MM.1S (cell line): ENCODE results near the gene LPIN1.

Source experiments
- DNase-seq: peaks from one replicate; pipeline ENCODE4 v3.0.0-alpha.2; 2015
- H2AFZ ChIP-seq: fragments of 300-600 bp; sonication (generic); 2 replicates; pipeline ENCODE4 v1.6.0; 2016; ENCODE audit warnings: antibody characterized with exemption, low read length
- H3F3A ChIP-seq: fragments of 300-600 bp; sonication (generic); 2 replicates; pipeline ENCODE4 v1.6.1; 2016; ENCODE audit warnings: mild to moderate bottlenecking, antibody characterized with exemption, low read length, moderate library complexity, mixed read lengths; ENCODE audit not compliant: insufficient read depth
- H3K27ac ChIP-seq: fragments of 300-600 bp; sonication (generic); 2 replicates; pipeline ENCODE4 v1.5.1; 2016; ENCODE audit warnings: mild to moderate bottlenecking, low read length
- H3K27me3 ChIP-seq: fragments of 300-600 bp; sonication (generic); replicated peaks from 2 replicates; pipeline ENCODE4 v1.6.0; 2016; ENCODE audit warnings: low read length; ENCODE audit not compliant: insufficient read depth
- H3K36me3 ChIP-seq: fragments of 300-600 bp; sonication (generic); replicated peaks from 2 replicates; pipeline ENCODE4 v1.6.1; 2016; ENCODE audit warnings: mild to moderate bottlenecking, low read length, mixed read lengths; ENCODE audit not compliant: insufficient read depth
- H3K4me1 ChIP-seq: fragments of 300-600 bp; sonication (generic); 2 replicates; pipeline ENCODE4 v1.6.1; 2016; ENCODE audit warnings: low read length, mixed read lengths
- H3K4me2 ChIP-seq: fragments of 300-600 bp; sonication (generic); 2 replicates; pipeline ENCODE4 v1.6.0; 2016; ENCODE audit warnings: low read depth, low read length
- H3K4me3 ChIP-seq: fragments of 300-600 bp; sonication (generic); 2 replicates; pipeline ENCODE4 v1.5.1; 2016; ENCODE audit warnings: low read length, mixed read lengths
- H3K79me2 ChIP-seq: fragments of 300-600 bp; sonication (generic); 2 replicates; pipeline ENCODE4 v1.6.1; 2016; ENCODE audit warnings: mixed run types, low read length, mixed read lengths
- H3K9ac ChIP-seq: fragments of 300-600 bp; sonication (generic); 2 replicates; pipeline ENCODE4 v1.6.1; 2016; ENCODE audit warnings: low read length, mixed read lengths
- H3K9me2 ChIP-seq: fragments of 300-600 bp; sonication (generic); replicated peaks from 2 replicates; pipeline ENCODE4 v1.6.1; 2016; ENCODE audit warnings: mild to moderate bottlenecking, low read length, mixed read lengths; ENCODE audit not compliant: insufficient read depth
- H3K9me3 ChIP-seq: fragments of 300-600 bp; sonication (generic); replicated peaks from 2 replicates; pipeline ENCODE4 v1.6.1; 2016; ENCODE audit warnings: mild to moderate bottlenecking, low read length, mixed read lengths; ENCODE audit not compliant: insufficient read depth
- H4K20me1 ChIP-seq: fragments of 300-600 bp; sonication (generic); 2 replicates; pipeline ENCODE4 v1.6.1; 2016; ENCODE audit warnings: mild to moderate bottlenecking, low read length, moderate library complexity, mixed read lengths; ENCODE audit not compliant: insufficient read depth
- EZH2 ChIP-seq: fragments of 300-600 bp; sonication (generic); optimal IDR thresholded peaks from 2 replicates; pipeline ENCODE3; 2017; ENCODE audit warnings: low read depth, mild to moderate bottlenecking, antibody characterized with exemption, low read length, mixed read lengths
- EZH2phosphoT487 ChIP-seq: fragments of 300-600 bp; sonication (generic); IDR thresholded peaks from 2 replicates; pipeline ENCODE4 v1.6.1; 2018; ENCODE audit warnings: antibody characterized with exemption, low read length
- TF ChIP-seq, protein P1 (sequence below): fragments of 300-600 bp; sonication (generic); IDR thresholded peaks from 2 replicates; pipeline ENCODE4 v1.5.1; 2016; ENCODE audit warnings: antibody characterized with exemption, low read length, mixed read lengths

Gene LPIN1

GRCh38 chr2:11746376-11746806, at the start of gene LPIN1:
LPIN1 (plus strand) TSS chr2:11746632; CDS start chr2:11765542, 18,910 bp downstream.
- no peaks in the 10 kb centered on the region for H3K9me3 ChIP-seq
- TF ChIP-seq, protein P1, sequence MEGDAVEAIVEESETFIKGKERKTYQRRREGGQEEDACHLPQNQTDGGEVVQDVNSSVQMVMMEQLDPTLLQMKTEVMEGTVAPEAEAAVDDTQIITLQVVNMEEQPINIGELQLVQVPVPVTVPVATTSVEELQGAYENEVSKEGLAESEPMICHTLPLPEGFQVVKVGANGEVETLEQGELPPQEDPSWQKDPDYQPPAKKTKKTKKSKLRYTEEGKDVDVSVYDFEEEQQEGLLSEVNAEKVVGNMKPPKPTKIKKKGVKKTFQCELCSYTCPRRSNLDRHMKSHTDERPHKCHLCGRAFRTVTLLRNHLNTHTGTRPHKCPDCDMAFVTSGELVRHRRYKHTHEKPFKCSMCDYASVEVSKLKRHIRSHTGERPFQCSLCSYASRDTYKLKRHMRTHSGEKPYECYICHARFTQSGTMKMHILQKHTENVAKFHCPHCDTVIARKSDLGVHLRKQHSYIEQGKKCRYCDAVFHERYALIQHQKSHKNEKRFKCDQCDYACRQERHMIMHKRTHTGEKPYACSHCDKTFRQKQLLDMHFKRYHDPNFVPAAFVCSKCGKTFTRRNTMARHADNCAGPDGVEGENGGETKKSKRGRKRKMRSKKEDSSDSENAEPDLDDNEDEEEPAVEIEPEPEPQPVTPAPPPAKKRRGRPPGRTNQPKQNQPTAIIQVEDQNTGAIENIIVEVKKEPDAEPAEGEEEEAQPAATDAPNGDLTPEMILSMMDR, result no peak
- TF ChIP-seq EZH2, result no peak
- no peak for TF ChIP-seq EZH2phosphoT487
- no peaks in the 10 kb centered on the region for H3K9me2 ChIP-seq
- H3K36me3 ChIP-seq, result no peaks in the 10 kb centered on the region
- peak; percentile 88 for DNase-seq
- H2AFZ ChIP-seq, result peak within 1 kb of the TSS; percentile 44; the same call in 1 of the 2 replicates
- peak within 1 kb of the TSS; percentile 98 for H3K27ac ChIP-seq
- H3F3A ChIP-seq, result peaks cover 77% of the 10 kb centered on the region
- peak within 1 kb of the TSS; percentile 83 for H3K4me2 ChIP-seq
- H3K79me2 ChIP-seq, result peaks cover 62% of the 10 kb centered on the region
- peak within 1 kb of the TSS; percentile 94 for H3K9ac ChIP-seq
- H3K4me3 ChIP-seq, result peak within 1 kb of the TSS; percentile 92
- no peaks in the 10 kb centered on the region for H3K27me3 ChIP-seq
- H4K20me1 ChIP-seq, result no peaks in the 10 kb centered on the region
- H3K4me1 ChIP-seq, result peaks cover 50% of the 10 kb centered on the region

GRCh38 chr2:11696736-11697102, 49.7 kb upstream of the LPIN1 start:
- Histone ChIP-seq H3K9ac (no peak overlapping the region), H3K27me3 (no peaks in the 10 kb centered on the region), H2AFZ (no peak overlapping the region), H3K27ac (no peak overlapping the region), H3K4me1 (no peaks in the 10 kb centered on the region), H3K9me2 (no peaks in the 10 kb centered on the region), H3K36me3 (no peaks in the 10 kb centered on the region), H4K20me1 (no peaks in the 10 kb centered on the region), H3K79me2 (no peaks in the 10 kb centered on the region), H3K4me3 (no peak overlapping the region), H3F3A (no peaks in the 10 kb centered on the region), H3K4me2 (no peak overlapping the region), H3K9me3 (no peaks in the 10 kb centered on the region)
- no peak for DNase-seq
- no peak for TF ChIP-seq EZH2phosphoT487
- TF ChIP-seq, protein P1, result no peak
- TF ChIP-seq EZH2, result no peak

GRCh38 chr2:11697103-11697871, 49.1 kb upstream of the LPIN1 start:
- no peak for DNase-seq
- no peaks in the 10 kb centered on the region for H3K27me3 ChIP-seq
- H2AFZ ChIP-seq, result no peak overlapping the region
- no peak overlapping the region for H3K4me3 ChIP-seq
- no peaks in the 10 kb centered on the region for H3F3A ChIP-seq
- H4K20me1 ChIP-seq, result no peaks in the 10 kb centered on the region
- H3K27ac ChIP-seq, result no peak overlapping the region
- TF ChIP-seq EZH2phosphoT487 (no peak), EZH2 (no peak)
- TF ChIP-seq, protein P1, result no peak
- H3K4me2 ChIP-seq, result no peak overlapping the region
- H3K4me1 ChIP-seq, result no peaks in the 10 kb centered on the region
- no peaks in the 10 kb centered on the region for H3K79me2 ChIP-seq
- H3K9me3 ChIP-seq, result no peaks in the 10 kb centered on the region
- H3K9me2 ChIP-seq, result no peaks in the 10 kb centered on the region
- H3K9ac ChIP-seq, result no peak overlapping the region
- no peaks in the 10 kb centered on the region for H3K36me3 ChIP-seq
